HCT116 (cell line): ENCODE data around the gene LAMB2.

Source experiments
- POLR2A ChIP-seq: IDR thresholded peaks from 2 replicates; pipeline ENCODE4 v1.7.0; 2011; ENCODE audit warnings: borderline replicate concordance; ENCODE audit not compliant: insufficient read depth, insufficient read length; ENCODE audit errors: extremely low read depth
- YY1 ChIP-seq: IDR thresholded peaks from 2 replicates; pipeline ENCODE4 v1.6.1; 2011; ENCODE audit warnings: low read length, low read depth, moderate library complexity, mild to moderate bottlenecking; ENCODE audit not compliant: insufficient replicate concordance; ENCODE audit errors: extremely low read depth
- TF ChIP-seq, protein P1 (sequence below): IDR thresholded peaks from 2 replicates; pipeline ENCODE4 v1.6.1; 2012; ENCODE audit warnings: low read depth

DNA sequence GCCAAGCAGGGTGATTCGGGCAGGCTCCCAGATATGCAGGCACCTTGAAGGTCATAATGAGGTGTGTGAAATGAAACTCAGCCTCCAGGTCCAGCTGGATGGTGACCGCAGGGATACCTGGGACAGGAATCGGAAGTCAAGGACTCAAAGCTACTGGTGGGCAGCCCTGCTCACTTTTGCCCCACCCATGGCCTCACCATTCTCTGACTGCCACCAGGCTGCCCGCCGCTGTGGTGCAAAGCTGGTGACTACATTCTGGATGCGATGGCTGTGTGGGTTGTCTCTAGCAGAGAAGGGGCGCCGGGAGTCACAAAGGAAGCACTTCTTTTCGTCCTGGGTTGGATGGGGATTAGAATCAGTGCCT is 795 bp downstream of the LAMB2 start:
- no peak for TF ChIP-seq YY1
- TF ChIP-seq, protein P1, sequence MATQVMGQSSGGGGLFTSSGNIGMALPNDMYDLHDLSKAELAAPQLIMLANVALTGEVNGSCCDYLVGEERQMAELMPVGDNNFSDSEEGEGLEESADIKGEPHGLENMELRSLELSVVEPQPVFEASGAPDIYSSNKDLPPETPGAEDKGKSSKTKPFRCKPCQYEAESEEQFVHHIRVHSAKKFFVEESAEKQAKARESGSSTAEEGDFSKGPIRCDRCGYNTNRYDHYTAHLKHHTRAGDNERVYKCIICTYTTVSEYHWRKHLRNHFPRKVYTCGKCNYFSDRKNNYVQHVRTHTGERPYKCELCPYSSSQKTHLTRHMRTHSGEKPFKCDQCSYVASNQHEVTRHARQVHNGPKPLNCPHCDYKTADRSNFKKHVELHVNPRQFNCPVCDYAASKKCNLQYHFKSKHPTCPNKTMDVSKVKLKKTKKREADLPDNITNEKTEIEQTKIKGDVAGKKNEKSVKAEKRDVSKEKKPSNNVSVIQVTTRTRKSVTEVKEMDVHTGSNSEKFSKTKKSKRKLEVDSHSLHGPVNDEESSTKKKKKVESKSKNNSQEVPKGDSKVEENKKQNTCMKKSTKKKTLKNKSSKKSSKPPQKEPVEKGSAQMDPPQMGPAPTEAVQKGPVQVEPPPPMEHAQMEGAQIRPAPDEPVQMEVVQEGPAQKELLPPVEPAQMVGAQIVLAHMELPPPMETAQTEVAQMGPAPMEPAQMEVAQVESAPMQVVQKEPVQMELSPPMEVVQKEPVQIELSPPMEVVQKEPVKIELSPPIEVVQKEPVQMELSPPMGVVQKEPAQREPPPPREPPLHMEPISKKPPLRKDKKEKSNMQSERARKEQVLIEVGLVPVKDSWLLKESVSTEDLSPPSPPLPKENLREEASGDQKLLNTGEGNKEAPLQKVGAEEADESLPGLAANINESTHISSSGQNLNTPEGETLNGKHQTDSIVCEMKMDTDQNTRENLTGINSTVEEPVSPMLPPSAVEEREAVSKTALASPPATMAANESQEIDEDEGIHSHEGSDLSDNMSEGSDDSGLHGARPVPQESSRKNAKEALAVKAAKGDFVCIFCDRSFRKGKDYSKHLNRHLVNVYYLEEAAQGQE, result no peak
- no peak for TF ChIP-seq POLR2A
